HG02885 (cell line): ENCODE results near the gene ATP6V1B1.

Experiments used
- ATAC-seq: cut with Tn5 transposase; IDR thresholded peaks from one replicate; pipeline ENCODE4 v1.9.1; 2021; ENCODE audit warnings: mild to moderate bottlenecking; ENCODE audit not compliant: unreplicated experiment, poor library complexity

ATP6V1B1 gene

DNA sequence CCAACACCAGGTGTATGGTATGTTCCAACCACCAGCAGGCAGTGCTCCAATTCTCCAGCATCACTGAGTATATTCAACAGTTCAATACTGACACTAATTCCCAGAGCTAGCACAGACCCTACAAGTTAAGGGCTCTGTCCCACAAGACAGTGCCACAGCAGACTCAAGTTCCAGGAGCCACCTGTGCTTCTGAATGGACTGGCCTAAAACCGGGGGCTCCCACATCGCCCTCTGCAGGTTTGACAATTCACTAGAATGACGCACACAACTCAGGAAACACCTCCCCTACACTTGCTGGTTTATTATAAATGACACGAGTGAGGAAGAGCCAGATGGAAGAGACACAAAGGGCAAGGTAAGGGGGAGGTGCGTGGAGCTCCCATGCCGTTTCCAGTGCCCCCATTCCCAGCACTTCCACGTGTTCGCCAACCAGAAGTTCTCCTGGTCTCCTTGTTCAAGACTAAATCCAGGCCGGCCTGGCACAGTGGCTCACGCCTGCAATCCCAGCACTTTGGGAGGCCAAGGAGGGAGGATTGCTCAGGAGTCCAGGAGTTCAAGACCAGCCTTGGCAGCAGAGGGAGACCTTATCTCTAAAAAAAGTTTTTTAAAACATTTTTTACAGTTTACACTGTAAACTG lies 12.2 kb upstream of the ATP6V1B1 start:
- no peak for ATAC-seq

GRCh38 chr2:70926042-70926441 lies 9.7 kb upstream of the ATP6V1B1 start:
- no peak for ATAC-seq

- ATAC-seq = no peak
These were observed 8.6 kb upstream of the ATP6V1B1 start for GRCh38 chr2:70927138-70927537.

GRCh38 chr2:70927641-70928040 lies 8.1 kb upstream of the ATP6V1B1 start:
- no peak for ATAC-seq

- no peak for ATAC-seq
These were observed 7.3 kb upstream of the ATP6V1B1 start for GRCh38 chr2:70928366-70928765.

- no peak for ATAC-seq
These were observed 5.0 kb upstream of the ATP6V1B1 start for GRCh38 chr2:70930371-70931329.

GRCh38 chr2:70931376-70932000 lies 4.2 kb upstream of the ATP6V1B1 start:
- ATAC-seq = no peak

GRCh38 chr2:70932631-70933230 lies 3.0 kb upstream of the ATP6V1B1 start:
- ATAC-seq = no peak

DNA sequence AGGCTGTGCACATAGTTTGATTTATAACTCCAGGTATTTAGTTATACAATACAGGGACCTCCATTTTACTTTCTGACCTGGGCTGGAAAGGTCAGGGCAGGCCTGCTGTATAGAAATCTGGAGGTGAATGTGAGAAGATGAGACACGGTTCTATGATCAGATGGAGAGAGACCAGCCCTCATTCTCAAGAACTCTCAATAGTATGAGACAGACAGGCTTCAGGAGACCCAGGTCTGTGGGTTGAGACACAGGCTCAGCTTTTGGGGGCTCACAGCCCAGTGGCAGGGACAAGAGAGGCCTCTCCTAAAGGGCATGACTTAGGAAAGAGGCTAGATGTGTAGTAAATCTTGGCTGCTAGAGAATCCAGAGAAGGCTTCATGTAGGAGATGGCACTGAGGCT lies 719 bp upstream of the ATP6V1B1 start:
- ATAC-seq = no peak

DNA sequence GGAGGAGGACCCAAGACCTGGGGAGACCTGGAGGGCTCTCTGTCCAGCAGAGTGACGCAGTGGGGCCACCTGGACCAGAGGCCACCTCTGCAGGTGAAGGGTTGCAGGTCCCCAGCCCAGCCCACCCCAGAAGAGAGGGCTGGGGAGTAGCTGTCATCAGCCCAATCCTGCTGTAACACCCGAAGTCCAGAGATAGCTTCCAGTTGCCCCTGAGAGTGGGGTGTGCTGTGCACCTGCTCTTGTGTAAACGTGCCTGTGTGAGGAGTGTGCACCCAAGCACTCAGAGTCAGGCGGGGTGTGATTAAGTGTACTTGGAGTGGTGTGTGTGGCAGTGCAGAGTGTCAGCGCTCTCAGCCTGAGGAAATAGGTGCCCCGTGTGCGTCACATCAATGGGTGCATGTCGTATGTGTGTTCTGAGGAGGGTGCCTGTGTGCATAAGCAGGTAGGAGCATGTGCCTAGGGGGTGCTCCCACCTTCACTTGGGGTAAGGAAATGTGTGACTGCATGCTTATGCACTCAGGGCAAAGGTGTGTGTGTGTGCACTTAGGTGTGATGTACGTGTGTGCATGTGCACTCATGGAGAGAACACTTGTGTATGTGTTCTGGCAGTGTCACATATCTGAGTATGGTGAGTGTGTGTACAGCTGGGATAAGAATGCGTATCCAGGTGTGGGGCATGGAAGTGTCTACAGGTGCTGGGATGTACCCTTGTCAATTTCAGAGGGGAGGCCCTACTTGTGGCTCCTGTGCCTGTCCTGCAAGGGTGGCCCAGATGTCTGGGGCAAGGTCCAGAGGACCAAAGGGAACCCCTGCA lies 672 bp downstream of the ATP6V1B1 start:
- ATAC-seq = no peak

DNA sequence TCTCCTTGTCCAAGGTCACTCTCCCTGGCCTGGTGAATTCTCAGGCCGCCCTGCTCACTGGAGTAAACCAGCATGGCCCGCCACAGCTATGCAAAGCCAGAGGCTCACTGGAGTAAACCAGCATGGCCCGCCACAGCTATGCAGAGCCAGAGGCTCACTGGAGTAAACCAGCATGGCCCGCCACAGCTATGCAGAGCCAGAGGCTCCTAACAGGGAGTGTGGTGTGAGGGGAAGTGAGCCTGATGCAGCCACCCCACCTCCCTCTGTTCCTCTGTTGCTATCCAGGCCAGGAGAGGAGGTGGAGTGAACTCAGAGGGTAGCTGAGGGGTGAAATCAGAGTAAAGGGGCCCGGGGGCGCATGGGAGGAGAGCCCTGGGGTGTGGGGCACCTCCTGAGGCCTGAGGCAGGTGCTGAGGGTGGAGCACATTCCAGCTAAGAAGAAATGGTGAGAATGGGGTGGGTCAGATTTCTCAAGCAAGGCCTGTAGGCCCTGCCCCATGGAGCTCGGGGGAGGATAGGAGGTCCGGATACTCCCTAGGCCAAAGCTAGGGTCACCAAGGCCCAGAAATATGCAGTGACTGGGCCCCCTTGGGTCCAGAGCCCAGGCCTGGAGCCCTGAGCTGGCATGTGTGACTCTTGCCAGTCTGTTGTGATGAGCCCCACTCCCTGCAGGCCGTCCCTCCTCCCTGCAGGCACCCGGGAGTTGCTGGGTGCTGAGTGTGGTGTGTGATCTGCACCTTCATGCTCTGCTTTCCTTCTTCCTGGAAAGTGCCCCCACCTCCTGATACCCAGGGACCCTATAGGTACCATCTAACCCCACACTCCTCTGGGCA lies 1.5 kb downstream of the ATP6V1B1 start:
- ATAC-seq = no peak

- no peak for ATAC-seq
These were observed 2.3 kb downstream of the ATP6V1B1 start for GRCh38 chr2:70937866-70938585.

DNA sequence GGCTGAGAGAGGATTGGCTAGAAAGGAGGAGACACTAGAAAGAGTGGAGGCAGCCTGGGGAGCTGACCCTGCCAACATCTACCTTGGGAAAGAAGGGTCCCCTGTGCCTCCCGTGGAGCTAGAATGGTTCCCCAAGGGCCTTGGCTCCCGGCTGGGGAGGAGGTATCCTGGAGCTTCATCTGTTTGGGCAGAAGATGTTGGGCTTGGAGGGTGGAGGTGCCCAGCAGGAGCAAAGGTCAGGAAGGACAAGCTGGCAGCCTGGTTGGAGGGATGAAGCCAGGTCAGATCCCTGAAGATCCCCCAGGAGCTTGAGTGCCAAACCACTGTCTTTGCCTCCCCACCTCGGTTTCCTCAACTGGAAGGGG lies 2.9 kb downstream of the ATP6V1B1 start:
- no peak for ATAC-seq

DNA sequence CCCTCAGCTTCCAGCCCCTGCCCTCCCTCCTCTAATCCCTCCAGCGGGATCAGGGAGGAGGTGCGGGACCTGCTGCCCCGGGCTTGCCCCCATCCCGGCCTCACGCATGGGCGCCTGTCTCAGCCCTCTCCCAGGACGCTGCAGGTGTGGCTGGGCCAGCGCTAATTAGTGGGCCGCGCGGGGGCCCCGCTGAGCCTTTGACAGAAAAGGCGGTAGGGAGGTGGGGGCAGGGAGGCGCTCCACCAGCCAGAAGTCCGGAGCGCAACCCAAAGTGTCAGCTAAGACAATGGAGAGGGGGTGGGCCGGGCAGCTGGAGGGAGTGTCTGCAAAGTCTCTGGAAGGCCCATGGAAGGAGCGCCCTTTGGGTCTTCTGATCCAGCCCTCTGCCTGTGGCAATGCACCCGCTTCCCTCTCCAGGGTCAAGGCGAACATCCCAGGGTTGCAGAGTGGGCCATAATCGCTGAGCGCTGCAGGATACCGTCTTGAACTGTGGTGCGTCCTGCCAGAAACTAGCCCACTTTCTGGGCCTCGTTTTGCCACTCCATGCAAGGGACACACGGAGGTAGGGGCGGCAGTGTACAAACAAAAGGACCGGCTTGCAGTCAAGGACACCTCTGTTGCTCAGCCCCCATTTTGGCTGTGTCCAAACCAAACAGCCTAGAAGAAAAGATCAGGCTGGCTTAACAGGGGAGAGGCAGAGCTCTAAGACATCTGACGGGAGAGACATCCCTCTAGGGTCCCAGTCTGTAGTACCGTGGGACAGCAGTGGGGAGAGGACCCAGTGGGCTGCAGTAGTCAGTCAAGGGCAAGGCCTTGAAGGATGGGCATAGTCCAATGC lies 3.5 kb downstream of the ATP6V1B1 start:
- ATAC-seq = no peak

DNA sequence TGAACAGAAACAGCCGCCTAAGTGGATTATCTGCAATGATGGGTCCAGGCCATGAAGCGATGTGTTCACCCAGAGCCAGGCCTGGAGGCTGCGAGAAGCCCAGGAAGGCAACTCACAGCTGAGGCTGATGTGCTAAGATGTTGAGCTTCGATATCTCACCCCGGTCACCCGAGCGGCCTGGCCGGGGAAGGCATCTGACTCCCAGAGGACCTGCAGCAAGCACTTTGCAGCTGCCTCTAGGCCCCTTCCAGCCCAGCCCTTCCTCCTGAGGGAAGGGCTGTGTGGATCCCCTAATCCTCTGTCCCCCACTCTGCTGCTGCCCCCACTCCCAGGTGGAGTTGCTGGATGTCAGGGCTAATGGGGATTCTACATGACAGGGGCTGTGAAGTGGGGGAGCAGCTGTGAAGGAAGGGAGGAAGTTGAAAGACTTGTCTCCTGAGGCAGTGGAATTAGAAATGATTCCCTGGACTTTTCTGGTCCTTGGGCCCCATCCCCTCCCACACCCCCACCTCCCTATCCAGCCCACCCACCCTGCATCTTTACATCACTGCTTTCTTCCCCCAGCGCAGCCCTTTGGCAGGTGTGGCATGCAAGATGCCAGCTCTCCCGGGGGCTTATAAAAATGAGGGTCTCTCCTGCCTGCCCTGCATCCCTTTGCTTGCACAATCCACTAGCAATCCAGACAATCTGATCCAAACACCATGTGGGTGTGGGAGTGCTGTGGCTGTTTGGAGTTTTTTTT lies 4.3 kb downstream of the ATP6V1B1 start:
- ATAC-seq = no peak

- ATAC-seq = no peak
These were observed 5.5 kb downstream of the ATP6V1B1 start for GRCh38 chr2:70941186-70941585.

DNA sequence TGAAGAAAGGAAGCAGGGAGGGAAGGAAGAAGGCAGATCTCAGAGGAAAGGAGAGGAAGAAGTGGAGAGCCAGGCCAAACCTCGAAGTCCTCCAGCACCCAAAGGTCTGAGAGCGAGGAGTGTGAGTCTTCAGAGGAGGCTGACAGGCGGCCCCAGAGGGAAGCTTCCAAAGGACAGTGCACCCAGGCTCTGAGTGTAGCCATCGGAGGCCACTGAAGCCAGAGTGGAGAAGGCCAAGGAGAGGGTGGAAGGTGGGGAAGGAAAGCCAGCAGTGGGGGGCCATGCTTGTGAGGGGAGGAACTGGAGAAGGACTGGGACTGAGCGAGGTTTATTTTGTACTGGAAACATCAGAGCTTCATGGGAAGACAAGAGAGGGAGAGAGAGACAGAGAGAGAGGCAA lies 6.0 kb downstream of the ATP6V1B1 start:
- ATAC-seq = no peak
